Kidney epithelial cell (primary cell): ENCODE measurements around the gene DBNDD2. TPM values are rescaled to one million over a fixed set of nuclear protein-coding genes. Genes with fewer than 3 reads are reported as not detected.
A peak's percentile ranks its signal among the peaks of the same experiment; 100 is the strongest.

ENCODE experiments used
- DNase-seq: peaks from one replicate; pipeline ENCODE4 v3.0.0-alpha.2; 2010; ENCODE audit warnings: low read depth
- H3K27me3 ChIP-seq: 2 replicates; pipeline ENCODE4 v1.6.0; 2011; ENCODE audit warnings: low read length; ENCODE audit not compliant: control insufficient read depth, insufficient read depth
- H3K36me3 ChIP-seq: 2 replicates; pipeline ENCODE4 v1.5.1; 2011; ENCODE audit warnings: low read length; ENCODE audit not compliant: control insufficient read depth, insufficient read depth
- H3K4me3 ChIP-seq: 2 replicates; pipeline ENCODE4 v1.5.1; 2011; ENCODE audit warnings: low read depth, mild to moderate bottlenecking, control low read depth, low read length
- total RNA-seq: library from RNA; depleted of rRNA; stranded (reverse); fragments of >200 nt; gene quantifications from 2 replicates; pipeline ENCODE4 v1.2.3, GENCODE V29; 2015
- TF ChIP-seq, protein P1 (sequence below): IDR thresholded peaks from 2 replicates; pipeline ENCODE4 v1.5.1; 2011; ENCODE audit warnings: mild to moderate bottlenecking, moderate library complexity, low read length, control low read depth, inconsistent platforms; ENCODE audit not compliant: insufficient read depth, poor library complexity, severe bottlenecking

Gene DBNDD2
- total RNA-seq, 1 donor from 2014 or later: 57.2 TPM

- Histone ChIP-seq H3K36me3 (no peaks in the 10 kb centered on the region), H3K4me3 (no peak overlapping the region)
- TF ChIP-seq, protein P1, sequence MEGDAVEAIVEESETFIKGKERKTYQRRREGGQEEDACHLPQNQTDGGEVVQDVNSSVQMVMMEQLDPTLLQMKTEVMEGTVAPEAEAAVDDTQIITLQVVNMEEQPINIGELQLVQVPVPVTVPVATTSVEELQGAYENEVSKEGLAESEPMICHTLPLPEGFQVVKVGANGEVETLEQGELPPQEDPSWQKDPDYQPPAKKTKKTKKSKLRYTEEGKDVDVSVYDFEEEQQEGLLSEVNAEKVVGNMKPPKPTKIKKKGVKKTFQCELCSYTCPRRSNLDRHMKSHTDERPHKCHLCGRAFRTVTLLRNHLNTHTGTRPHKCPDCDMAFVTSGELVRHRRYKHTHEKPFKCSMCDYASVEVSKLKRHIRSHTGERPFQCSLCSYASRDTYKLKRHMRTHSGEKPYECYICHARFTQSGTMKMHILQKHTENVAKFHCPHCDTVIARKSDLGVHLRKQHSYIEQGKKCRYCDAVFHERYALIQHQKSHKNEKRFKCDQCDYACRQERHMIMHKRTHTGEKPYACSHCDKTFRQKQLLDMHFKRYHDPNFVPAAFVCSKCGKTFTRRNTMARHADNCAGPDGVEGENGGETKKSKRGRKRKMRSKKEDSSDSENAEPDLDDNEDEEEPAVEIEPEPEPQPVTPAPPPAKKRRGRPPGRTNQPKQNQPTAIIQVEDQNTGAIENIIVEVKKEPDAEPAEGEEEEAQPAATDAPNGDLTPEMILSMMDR: no peak
These were observed 16.5 kb upstream of the DBNDD2 start for GRCh38 chr20:45391559-45391958.

DNA sequence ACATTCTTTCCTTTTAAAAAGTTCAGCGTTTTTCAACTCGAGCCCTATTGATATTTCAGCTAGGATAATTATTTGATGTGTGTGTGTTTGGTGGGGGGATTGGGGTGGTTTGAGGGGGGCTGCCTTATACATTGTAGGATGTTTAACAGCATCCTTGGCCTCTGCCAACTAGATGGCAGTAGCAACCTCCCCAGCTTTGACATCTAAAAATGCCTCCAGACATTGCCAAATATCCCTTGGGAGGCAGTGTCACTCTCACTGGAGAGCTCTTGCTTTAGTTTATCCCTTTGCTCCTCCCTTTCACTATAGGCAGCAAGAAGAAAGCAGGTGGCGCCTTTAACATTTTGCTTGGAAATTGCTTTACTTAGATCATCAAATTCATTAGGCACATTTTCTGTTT, 15.4 kb upstream of the DBNDD2 start:
- H3K4me3 ChIP-seq: no peak overlapping the region
- DNase-seq: no peak
- TF ChIP-seq, protein P1: peak; percentile 2
- no peaks in the 10 kb centered on the region for H3K36me3 ChIP-seq
- H3K27me3 ChIP-seq: no peaks in the 10 kb centered on the region

More at GRCh38 chr20:45391559-45391958, 16.5 kb upstream of the DBNDD2 start:
- no peaks in the 10 kb centered on the region for H3K27me3 ChIP-seq
- DNase-seq: no peak

DNA sequence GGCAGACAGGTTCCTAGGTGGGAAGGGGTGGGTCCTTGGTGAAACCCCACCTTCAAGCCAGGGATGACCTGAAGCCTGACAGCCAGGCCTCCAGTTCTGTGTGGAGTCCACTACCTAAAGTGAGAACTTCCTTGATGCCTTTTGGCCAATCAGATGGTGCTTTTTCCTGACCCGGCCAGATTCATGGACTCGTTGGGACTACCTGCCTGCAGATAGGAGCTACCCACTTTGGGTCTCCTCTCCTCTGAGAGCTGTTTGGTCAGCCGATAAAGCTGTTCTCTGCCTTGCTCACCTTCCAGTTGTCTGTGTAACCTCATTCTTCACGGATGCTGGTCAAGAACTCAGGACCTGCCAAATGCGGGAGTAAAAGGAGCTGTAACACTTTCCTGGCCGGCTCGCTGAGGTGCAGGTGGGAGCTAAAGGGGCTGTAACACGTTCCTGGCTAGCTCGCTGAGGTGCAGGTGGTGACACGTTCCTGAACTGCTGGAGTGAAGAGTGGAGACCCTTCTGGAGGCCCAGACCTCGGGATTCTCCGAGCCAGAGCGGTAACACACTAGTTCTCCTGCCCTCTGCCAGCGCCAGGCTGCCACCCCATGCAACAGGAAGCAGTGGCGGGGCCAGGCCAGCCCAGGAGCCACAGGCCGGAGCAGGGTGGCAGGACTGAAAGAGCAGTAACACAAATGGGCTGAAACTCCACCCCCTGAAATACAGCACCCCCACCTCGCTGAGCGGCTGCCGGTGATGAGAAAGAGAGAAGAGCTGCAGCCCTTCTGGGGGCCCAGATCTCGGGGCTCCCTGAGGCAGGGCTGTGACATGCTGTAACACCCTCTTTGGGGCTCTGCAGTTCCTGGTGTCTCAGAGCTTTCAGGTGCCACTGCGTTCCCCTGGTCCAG, 13.6 kb upstream of the DBNDD2 start:
- Histone ChIP-seq H3K27me3 (no peaks in the 10 kb centered on the region), H3K36me3 (no peaks in the 10 kb centered on the region), H3K4me3 (no peak overlapping the region)
- TF ChIP-seq, protein P1: no peak
- no peak for DNase-seq

GRCh38 chr20:45395114-45395415, 13.0 kb upstream of the DBNDD2 start:
- TF ChIP-seq, protein P1: no peak
- Histone ChIP-seq H3K4me3 (no peak overlapping the region), H3K36me3 (no peaks in the 10 kb centered on the region), H3K27me3 (no peaks in the 10 kb centered on the region)
- DNase-seq: no peak

DNA sequence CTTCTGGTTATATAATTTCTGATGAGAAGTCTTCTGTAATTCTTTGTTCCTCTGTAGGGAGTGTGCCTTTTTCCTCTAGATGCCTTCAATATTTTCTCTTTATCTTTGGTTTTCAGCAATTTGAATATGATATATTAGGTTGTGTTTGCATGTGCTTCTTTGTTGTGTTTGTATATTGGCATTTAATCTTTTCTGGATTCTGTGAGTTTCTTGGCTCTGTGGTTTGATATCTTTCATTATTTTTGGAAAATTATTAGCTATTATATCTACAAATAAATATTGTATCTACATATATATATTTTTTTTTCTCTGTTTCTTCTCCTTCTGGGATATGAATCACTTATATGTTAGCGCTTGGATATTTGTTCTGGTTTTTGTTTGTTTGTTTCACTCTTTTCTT, 9.1 kb upstream of the DBNDD2 start:
- TF ChIP-seq, protein P1: no peak
- no peak overlapping the region for H3K4me3 ChIP-seq
- H3K36me3 ChIP-seq: no peaks in the 10 kb centered on the region
- no peaks in the 10 kb centered on the region for H3K27me3 ChIP-seq
- no peak for DNase-seq

DNA sequence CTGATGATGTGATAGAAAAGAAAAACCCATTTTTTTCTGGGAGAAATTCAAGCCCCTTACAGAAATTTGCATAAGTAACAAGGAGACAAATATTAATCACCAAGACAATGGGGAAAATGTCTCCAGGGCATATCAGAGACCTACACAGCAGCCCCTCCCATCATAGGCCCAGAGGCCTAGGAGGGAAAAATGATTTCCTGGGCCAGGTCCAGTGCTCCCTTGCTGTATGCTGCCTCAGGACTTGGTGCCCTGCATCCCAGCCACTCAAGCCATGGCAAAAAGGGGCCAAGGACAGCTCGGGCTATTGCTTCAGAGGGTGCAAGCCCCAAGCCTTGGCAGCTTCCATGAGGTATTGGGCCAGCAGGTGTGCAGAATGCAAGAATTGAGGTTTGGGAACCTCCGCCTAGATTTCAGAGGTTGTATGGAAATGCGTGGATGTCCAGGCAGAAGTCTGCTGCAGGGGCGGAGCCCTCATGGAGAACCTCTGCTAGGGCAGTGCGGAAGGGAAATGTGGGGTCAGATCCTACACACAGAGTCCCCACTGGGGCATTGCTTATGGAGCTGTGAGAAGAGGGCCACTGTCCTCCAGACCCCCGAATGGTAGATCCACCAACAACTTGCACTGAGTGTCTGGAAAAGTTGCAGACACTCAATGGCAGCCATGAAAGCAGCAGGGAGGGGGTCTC, 7.6 kb upstream of the DBNDD2 start:
- no peaks in the 10 kb centered on the region for H3K36me3 ChIP-seq
- TF ChIP-seq, protein P1: no peak

More for the DNA sequence above, 7.6 kb upstream of the DBNDD2 start:
- H3K4me3 ChIP-seq: no peak overlapping the region
- H3K27me3 ChIP-seq: no peaks in the 10 kb centered on the region
- DNase-seq: no peak
